ENCODE data around the gene ATG16L2.
"Not testable (repeated sequence)": the region's sequence is repeated elsewhere in the genome, so short reads cannot be mapped to it uniquely, and the experiment has no call there.

ATG16L2 gene

DNA sequence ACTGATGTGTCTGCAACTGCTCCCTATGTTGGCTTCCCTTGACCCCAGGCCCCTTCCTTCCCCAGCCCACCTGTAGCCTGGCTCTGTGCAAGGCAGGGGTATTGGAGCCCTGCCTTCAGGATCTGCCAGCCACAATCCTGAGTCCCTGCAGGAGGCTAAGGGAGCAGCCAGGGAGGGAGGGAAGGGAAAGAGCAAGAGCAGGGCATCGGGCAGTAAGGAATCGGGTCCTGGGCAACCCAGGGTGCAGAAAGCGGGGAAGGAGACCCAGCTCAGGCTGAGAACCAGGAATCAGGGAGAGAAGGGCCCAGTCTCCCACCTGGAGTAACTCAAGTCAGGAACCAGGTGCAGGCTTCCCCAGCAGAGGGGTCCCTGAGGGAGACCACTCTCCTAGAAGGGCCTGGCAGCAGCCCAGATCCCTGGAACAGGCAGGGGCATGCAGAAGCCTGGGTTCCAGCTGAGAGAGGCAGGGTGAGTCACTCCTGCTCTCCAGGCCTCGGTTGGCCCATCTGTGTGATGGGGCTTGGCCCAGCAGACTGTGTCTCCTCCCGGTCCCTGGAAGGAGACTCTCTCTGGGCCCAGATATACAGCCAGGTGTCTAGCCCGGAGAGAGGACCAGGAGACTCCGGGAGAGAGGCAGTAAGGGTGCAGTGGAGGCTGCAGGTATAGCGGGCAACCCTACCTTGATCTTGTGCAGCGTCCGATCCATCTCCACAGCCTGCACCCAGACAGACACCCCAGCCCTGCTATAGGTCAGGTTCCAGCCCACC, 33.7 kb upstream of the ATG16L2 start:
- no peak for DNase-seq

DNA sequence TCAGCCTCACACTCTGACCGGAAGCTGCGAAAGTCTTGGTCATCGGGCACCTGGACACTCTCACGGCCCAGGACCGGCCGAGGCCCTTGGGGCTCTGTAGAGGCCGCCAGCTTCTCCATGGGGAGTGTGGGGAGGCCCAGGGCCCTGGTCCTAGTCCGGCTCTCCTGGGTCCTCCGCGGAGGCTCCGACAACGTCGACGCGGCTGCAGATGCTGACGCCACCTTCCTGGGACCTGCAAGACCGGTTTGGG, 33.2 kb upstream of the ATG16L2 start:
- no peak for DNase-seq

DNA sequence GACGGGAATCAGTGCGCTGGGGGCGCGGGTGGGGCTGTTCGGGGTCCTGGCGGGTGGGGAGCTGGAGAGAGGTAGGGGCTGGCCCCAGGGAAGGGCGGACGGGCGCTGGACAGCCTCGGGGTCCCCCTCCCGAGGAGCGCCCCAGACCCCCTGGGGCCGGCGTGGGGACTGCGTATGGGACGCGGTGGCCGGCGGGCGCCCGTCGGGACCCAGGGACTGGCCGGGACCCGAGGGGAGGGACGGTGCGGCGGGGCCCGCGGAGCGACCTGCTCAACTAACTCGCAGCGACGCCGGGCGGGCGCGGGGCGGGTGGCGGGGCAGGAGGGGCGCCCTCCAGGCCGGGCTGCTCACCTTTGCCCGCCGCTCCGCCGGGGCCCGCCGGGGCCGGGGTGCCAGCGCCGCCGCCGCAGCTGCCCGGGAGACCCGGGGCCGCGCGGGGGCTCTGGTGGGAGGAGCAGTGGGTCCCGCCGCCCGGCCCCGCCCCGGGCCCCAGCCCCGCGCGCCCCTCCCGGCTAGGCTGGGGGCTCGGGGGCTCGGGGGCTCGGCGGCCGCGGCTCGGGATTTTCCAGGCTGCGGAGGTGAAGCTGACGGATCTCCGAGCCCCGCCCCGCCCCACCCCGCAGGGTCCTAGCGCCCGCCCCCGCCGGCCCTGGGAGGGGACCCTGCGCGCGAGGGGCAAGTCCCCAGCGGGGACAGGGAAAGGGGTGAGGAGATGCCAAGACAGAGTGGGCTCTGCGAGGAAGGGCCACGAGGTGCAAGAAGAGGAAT, 32.7 kb upstream of the ATG16L2 start:
- no peak for DNase-seq

DNA sequence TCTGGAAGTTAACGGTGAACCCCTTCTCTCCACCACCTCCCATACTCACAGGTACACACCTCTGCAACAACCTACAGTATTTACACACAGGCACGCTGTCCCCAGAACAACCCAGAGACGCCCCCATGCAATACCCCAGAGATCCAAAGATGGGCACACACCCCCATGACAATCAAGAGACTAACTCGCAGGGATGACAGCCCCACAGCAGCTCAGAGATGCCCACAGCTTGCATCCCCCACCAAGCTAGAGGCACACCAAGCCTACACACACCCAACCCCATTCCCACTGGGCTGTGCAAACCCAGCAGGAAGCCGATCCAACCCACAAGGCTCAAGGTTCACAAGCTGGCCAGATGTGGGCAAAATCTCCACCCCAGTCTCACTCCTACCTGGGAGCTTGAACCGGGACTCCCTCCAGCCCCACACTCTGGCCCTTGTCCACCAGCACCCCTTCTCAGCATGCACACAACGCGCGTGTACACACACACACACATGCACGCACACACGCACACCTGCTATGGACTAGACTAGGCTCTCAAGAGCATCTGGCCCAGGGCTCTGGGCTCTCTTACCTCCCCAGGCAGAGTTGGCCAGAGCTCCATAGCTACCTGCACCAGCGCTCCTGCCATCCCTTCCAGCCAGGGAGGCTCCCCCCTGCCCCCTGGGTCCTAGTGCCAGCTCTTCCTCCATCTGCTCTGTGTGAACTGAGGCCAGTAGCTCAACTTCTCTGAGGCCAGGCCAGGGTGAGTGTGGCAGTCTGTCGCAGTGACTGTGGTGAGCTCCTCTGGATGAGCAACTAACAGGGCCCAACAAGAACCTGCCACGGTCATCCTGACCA, 31.9 kb upstream of the ATG16L2 start:
- DNase-seq = no peak

DNA sequence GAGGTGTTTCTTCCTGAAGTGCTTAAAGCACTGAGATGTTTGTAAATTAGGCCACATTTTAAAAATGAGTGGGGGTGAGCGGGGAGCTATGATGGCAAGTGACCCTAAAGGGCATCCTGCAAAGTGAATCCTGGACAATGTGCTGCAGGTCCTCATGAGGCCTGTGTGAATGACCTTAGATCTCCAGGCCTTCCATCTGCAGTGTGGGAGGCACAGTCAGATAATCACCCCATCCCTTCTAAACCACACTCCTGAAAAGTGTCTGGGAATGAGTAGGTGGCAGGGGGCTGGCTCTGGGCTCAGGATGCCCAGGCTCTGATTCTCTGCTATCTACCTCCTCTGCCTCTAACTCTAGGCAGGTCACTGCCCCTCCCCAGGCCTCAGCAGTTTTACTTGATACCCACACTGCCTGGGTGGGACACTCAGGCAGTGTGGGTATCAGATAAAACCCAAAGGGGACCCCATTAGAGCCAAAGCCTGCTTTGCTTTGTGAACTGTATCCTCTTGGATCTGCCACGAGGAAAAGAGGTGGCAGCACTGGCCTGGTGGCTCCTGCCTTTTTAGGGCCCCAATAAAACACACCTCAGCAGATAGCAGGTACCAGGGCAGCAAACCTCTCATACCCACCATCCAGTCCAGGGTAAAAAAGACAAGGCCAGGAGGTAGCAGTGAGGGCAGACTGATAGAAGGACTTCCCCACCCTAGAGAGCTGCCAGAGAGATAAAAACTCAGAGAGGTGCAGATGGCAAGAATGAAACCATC, 30.9 kb upstream of the ATG16L2 start:
- DNase-seq = no peak

DNA sequence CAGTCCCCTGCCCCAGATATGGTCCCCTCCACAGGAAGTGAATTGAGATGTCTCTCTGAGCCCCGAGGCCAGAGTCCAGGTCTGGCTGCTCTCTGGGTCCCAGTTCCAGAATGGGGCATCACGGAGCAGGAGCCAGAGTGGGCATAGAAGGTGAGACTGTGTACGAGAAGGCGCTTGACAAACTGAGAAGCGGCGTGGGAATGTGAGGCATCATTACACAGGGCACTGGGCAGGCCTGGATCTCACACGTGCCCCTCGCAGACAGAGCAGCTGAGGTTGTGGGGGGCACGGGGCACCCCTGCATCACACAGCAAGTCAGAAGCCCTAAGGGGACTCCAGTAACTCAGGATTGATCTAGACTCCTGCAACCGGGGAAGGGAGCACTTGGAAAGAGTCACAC, 29.5 kb upstream of the ATG16L2 start:
- DNase-seq = no peak

DNA sequence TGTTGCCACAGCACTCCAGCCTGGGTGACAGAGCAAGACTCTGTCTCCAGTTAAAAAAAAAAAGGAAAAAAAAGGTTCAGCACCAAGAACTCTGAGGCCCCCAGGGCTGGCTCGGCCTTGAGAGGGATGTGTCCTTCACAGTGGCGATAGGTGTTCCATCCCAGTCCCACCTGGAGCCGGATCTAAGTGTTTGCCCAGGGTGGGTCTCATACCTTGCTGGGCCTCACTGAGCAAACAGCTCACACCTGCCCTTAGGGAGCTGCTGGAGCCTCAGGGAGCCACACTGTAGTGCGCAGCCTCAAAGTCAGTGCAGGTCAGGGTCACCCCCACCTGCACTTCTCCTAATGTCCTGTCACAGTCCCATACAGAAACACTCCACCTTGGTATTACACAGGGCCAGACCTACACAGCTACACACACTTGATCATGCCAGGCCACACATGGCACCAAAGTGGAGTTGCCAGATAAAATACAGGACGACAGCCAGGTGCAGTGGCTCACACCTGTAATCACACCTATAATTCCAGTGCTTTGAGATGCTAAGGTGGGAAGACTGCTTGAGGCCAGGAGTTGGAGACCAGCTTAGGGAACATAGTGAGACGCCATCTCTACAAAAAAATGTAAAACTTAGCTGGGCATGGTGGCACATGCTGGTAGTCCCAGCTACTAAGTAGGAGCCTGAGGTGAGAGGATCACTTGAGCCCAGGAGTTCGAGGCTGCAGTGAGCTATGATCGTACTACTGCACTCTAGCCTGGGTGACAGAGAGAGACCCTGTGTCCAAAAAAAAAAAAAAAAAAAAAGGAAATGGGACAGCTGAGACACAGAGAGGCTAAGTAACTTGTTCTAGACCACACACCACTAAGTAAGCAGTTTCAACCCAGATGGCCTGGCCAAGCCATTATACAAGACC, 27.7 kb upstream of the ATG16L2 start:
- DNase-seq = no peak

DNA sequence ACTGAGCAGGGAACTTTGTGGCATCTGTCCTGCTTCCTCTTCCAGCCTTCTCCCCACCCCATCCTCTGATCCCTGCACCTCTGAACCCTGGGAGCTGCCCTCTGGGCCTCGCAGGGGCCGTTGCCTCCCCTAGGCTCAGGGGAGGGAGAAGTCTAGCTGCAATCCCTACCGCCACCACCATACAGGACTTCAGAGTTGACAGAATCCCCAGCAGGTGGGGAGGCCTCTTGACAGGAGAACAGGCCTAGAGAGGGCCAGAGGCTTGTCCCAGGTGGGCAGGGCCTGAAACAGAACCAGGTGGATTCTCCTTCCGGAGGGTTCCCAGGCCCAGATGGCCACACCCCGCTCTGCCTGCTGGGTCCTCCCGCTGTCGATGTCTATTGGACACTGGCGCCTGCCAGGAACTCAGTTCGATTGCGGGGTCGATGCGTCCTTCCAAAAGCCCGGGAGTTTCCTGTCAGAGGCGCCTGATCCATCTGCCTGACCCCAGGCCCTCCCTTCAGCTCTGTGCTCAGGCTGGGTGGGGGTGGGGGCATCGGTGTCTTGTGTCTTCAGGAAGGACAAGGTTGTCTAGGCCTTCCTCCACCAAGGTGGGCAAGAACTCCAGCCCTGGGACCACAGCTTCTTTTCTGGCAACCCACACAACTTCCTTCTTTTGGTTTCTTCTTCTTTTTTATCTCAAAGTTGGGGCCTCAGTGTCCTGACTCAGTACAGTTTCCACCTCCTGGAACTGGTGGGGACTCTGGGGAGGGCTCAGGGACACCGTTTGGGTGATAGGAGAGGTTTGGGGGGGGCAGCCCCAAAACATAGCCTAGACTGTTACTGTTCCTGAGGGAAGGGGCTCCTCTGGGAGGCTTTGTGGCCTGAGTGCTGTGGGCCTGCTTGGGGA, 26.8 kb upstream of the ATG16L2 start:
- DNase-seq = no peak

DNA sequence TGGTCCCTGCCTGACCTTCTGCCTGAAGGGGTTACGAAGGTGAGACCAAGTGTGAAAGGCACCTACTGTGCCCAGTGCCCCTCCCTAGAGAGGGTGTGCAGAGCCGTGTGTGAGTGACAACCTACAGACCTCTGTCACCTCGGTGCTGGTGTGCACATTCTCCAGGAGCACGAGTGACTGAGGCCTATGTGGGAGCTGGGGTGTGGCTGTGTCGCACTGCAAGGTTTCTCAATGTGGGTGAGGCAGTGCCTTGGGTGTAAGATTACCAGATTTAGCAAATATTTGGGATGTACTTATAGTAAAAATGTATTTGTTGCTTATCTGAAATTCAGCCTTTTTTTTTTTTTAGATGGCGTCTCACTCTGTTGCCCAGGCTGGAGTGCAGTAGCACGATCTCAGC, 26.0 kb upstream of the ATG16L2 start:
- no peak for DNase-seq

DNA sequence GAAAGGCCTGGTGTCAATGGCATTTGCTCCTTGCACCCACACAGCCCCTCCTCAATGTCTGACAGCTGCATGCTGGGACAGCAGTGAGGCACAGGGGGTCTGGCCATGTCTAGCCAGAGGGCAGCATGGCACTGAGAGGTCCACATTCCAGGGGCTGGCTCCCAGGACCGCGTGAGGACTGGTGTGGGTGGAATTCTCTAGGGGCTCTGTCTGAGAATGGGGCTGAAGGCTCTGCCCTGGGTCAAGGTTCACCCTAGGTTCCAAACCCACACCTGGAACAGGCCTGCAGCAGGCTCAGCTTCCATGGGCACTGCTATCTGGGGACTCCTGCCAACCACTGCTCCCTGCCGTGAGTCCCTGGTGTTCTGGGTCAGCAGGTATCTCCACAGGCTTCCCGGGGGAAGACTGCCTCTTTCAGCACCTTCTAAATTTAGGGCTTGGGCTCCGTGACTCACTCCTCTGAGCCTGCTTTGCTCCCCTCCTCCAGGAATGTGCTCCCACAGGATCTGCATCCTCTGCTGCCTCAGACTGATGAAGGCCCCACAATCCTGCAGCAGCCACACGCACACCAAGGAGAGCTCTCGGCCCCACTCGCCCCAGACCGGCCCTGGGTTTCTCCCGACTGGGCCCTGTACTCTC, 24.6 kb upstream of the ATG16L2 start:
- DNase-seq = no peak

DNA sequence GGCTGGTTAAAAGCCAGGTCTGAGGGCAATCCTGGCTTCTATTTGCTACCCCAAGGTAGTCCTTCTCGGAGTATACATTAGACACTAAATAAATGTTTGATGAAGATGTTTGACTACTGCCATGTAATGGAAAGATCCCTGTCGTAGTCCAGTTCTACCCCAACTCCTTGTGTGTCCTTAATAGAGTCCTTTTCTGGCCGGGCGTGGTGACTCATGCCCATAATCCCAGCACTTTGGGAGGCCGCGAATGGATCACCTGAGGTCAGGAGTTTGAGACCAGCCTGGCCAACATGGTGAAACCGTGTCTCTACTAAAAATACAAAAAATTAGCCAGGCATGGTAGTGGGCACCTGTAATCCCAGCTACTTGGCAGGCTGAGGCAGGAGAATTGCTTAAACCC, 23.0 kb upstream of the ATG16L2 start:
- DNase-seq = not testable (repeated sequence)

DNA sequence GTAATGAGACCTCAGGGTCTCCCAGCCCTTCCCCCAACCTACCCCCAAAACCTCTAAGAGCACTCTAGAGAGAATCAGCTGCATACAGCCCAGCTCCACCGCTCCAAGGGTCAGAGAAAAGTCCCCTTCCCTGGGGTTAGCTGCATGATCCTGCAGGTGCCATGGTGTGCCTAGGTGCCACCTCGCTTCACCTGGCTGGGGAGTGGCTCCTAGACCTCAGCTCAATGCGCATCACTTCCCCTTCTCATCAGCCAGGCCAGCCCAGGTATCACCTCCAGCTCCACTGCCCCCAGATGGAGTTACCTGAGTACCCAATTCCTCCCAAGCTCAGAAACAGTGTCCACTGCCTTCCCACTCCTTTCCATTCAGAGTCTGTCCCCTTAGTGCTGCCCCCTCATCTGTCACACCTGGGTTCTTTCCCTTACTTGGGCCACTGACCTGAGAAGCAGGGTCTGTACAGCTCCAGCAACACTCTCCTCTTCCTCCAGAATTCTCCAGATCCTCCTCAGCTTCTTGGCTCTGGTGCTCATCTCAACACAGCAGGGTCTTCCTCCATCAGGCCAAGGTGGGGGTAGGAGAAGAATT, 21.7 kb upstream of the ATG16L2 start:
- DNase-seq = no peak

DNA sequence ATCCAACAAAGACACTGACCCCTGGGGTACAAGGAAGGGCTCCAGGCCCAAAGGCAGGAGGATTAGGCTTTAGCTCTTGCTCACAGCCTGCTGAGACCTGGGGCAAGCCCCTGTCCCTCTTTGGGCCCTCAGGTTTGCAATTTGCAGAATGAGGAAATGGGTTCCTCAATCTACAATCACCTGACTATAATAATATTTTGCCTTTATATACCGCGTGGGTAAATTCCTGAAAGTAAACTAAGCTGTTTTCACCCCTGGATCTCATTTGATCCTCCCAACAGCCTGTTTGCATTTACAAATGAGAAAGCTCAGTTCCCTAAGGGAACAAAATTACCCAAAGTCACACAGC, 21.2 kb upstream of the ATG16L2 start:
- DNase-seq = no peak

DNA sequence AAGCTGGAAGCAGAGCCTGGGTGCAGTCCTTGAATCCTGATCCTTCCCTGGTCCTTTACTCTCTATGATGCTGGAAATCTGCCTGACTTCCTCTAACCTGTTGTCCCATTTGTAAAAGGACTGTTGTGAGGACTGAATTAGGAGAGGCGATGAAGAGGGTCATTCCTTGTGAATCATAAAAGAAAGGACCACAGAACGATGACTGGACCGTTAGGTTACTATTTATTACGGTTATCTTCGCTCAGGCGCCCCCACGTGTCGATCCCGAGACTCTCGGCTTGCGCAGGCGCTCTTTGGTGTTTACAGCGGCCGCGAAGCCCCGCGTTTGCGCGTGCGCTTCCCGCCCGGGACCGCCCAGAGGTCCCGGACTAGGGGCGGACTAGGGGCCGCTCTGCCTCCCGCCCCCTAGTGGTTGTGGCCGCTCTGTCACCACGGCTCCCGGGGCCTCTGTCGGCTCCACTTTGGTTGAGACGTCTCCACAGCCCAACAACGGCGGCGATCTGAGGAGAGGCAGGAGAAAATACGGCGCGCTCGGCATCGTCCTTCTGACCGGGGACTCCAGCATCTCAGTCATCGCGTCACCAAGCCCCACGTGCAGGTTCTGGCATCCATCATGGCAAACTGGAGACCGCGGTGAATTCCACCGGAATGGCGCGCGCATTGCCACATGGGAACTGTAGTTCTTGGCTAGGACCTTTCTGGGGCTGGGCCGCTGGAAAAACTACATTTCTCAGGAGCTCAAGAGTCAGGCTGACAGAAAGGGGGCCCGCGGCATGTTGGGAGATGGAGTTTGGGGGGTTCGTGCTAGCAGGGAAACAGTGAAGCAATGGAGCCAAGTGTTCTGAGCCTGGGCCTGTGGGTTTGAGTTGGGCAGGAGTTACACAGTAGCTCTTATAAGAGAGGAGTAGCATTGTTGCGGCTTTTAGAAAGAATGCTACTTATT, 20.5 kb upstream of the ATG16L2 start, which contains the start of gene STARD10:
Gene STARD10 (minus strand): TSS at position 623 of the 943 bp plus-strand sequence. CDS start 12,866 bp downstream, outside the sequence.
- peak; percentile 77 for DNase-seq

DNA sequence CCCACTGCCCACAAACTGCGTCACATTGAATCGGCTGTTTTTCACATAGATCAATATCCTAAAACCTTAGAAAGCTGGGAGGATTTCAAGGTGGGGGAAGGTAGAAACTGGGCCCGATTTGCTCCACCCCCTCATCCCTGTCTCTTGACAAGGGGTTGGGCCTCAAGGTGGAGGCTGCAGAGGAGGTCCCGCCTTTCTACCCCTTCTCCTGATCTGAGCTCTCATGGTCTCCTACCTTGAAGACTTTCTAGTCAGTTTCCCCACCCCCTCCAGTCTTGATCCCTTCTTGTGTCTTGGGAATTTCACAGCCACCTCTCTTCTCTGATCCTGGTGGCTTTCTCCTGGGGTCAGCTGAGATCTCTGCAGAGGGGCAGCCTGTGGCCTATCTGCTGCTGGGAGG, 15.8 kb upstream of the ATG16L2 start:
- DNase-seq = no peak

DNA sequence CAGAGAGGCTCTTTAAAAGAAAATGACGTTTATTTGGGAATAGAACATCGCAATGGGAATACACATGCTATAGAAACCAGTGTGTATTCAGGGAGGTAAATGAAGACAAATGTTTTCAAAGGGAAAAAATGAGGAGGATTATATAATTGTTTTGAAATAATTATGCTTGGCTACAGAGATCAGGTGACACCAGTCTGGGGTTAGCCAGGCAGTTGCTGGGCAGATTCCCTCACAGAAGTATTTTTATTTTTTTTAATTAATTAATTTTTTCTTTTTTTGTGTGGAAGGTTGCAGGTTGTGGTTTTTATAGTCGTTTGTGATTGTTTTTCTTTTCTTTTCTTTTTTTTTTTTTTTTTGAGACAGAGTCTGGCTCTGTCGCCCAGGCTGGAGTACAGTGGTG, 14.8 kb upstream of the ATG16L2 start:
- no peak for DNase-seq

DNA sequence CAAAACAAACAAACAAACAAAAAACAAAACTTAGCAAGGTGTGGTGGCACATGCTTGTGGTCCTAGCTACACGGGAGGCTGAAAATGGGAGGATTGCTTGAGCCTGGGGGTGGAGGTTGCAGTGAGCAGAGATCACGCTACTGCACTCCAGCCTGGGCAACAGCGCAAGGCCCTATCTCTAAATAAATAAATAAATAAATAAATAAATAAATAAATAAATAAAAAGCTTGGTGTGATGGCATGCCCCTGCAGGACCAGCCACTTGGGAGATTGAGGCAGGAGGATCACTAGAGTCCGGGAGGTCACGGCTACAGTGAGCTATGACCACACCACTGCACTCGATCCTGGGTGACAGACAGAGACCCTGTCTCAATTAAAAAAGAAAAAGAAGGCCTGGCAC, 11.4 kb upstream of the ATG16L2 start:
- no peak for DNase-seq

DNA sequence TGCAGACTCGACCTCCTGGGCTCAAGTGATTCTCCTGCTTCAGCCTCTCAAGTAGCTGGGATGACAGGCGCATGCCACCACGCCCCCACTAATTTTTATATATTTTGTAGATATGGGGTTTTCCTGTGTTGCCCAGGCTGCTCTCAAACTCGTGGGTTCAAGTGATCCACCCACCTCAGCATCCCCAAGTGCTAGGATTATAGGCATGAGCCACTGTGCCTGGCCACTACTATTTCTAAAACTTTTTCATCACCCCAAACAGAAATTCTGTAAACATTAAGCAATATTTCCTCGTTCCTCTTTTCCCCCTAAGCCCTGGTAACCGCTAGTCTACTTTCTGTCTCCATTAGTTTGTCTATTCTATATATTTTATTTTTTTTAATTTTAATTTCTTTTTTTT, 9.0 kb upstream of the ATG16L2 start:
- DNase-seq = no peak

DNA sequence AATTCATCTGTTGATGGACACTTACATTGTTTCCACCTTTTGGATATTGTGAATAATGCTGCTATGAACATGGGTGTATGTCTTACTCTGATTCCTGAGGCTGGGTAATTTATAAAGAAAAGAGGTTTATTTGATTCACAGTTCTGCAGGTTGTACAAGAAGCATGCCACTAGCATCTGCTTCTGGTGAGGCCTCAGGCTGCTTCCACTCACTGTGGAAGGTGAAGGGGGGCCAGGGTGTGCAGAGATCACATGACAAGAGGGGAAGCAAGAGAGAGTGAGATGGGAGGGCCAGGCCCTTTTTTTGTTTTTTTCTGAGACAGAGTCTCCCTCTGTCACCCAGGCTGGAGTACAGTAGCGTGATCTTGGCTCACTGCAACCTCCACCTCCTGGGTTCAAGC, 7.8 kb upstream of the ATG16L2 start:
- DNase-seq = not testable (repeated sequence)
